KOPT-K1 (cell line): ENCODE measurements around the gene BTBD18.

ENCODE experiments used
- H3K27ac ChIP-seq: fragments of 200-600 bp; sonication (generic); 2 replicates; pipeline ENCODE4 v1.5.1; 2016; ENCODE audit warnings: antibody characterized with exemption, mild to moderate bottlenecking, low read depth, low read length; ENCODE audit not compliant: poor library complexity, severe bottlenecking
- H3K36me3 ChIP-seq: fragments of 200-600 bp; sonication (generic); 2 replicates; pipeline ENCODE4 v1.5.1; 2017; ENCODE audit warnings: antibody characterized with exemption, mild to moderate bottlenecking, low read length, moderate library complexity; ENCODE audit not compliant: insufficient read depth
- H3K9me3 ChIP-seq: fragments of 200-600 bp; sonication (generic); 2 replicates; pipeline ENCODE4 v1.5.1; 2017; ENCODE audit warnings: antibody characterized with exemption, low read length, mild to moderate bottlenecking; ENCODE audit not compliant: insufficient read depth, poor library complexity, severe bottlenecking

Gene BTBD18

GRCh38 chr11:57762235-57762861 is 10.7 kb upstream of the BTBD18 start:
- H3K36me3 ChIP-seq, result no peaks in the 10 kb centered on the region
- no peaks in the 10 kb centered on the region for H3K9me3 ChIP-seq
- no peak overlapping the region for H3K27ac ChIP-seq

GRCh38 chr11:57761301-57762234 is 9.9 kb upstream of the BTBD18 start, which contains the start of gene CTNND1:
TSS of gene CTNND1 (plus strand) at chr11:57761802. CDS start at chr11:57791479, 29,677 bp downstream.
- no peaks in the 10 kb centered on the region for H3K36me3 ChIP-seq
- H3K9me3 ChIP-seq, result no peaks in the 10 kb centered on the region
- H3K27ac ChIP-seq, result no peak within 1 kb of the TSS

GRCh38 chr11:57758174-57758573 is 6.6 kb upstream of the BTBD18 start:
- Histone ChIP-seq H3K27ac (no peak overlapping the region), H3K9me3 (no peaks in the 10 kb centered on the region)

GRCh38 chr11:57752954-57753353 is 1.3 kb upstream of the BTBD18 start:
- no peaks in the 10 kb centered on the region for H3K9me3 ChIP-seq
- peaks cover 5% of the 10 kb centered on the region; the same call in 1 of the 2 replicates for H3K36me3 ChIP-seq
- H3K27ac ChIP-seq, result no peak overlapping the region

More at GRCh38 chr11:57758174-57758573, 6.6 kb upstream of the BTBD18 start:
- H3K36me3 ChIP-seq, result no peaks in the 10 kb centered on the region

GRCh38 chr11:57751176-57751575 is 443 bp downstream of the BTBD18 start:
- Histone ChIP-seq H3K9me3 (no peaks in the 10 kb centered on the region), H3K27ac (no peak overlapping the region), H3K36me3 (peaks cover 17% of the 10 kb centered on the region)

GRCh38 chr11:57746920-57747319 is 4.7 kb downstream of the BTBD18 start:
- no peak overlapping the region for H3K27ac ChIP-seq
- H3K9me3 ChIP-seq, result no peaks in the 10 kb centered on the region
- H3K36me3 ChIP-seq, result peaks cover 56% of the 10 kb centered on the region

GRCh38 chr11:57745206-57745605 is 6.4 kb downstream of the BTBD18 start:
- Histone ChIP-seq H3K27ac (no peak overlapping the region), H3K9me3 (no peaks in the 10 kb centered on the region), H3K36me3 (peaks cover 61% of the 10 kb centered on the region)

GRCh38 chr11:57744357-57744756 is 7.3 kb downstream of the BTBD18 start:
- H3K36me3 ChIP-seq, result peaks cover 70% of the 10 kb centered on the region
- no peaks in the 10 kb centered on the region for H3K9me3 ChIP-seq
- no peak overlapping the region for H3K27ac ChIP-seq

GRCh38 chr11:57742087-57742452 is 9.5 kb downstream of the BTBD18 start:
- peaks cover 84% of the 10 kb centered on the region for H3K36me3 ChIP-seq
- peak overlapping the region; percentile 90 for H3K27ac ChIP-seq
- no peaks in the 10 kb centered on the region for H3K9me3 ChIP-seq

GRCh38 chr11:57741132-57742086 is 10.2 kb downstream of the BTBD18 start, which contains the start of gene SELENOH:
TSS of gene SELENOH (plus strand) at chr11:57741491. CDS start at chr11:57741596, 105 bp downstream.
- H3K9me3 ChIP-seq, result no peaks in the 10 kb centered on the region
- H3K27ac ChIP-seq, result peak within 1 kb of the TSS; percentile 90
- H3K36me3 ChIP-seq, result peaks cover 84% of the 10 kb centered on the region

- Histone ChIP-seq H3K36me3 (peaks cover 78% of the 10 kb centered on the region), H3K9me3 (no peaks in the 10 kb centered on the region), H3K27ac (no peak overlapping the region)
Observed at GRCh38 chr11:57735619-57736298, 15.9 kb downstream of the BTBD18 start.

GRCh38 chr11:57732661-57733060 is 19.0 kb downstream of the BTBD18 start:
- H3K36me3 ChIP-seq, result peaks cover 64% of the 10 kb centered on the region
- H3K27ac ChIP-seq, result no peak overlapping the region

GRCh38 chr11:57729479-57729878 is 22.1 kb downstream of the BTBD18 start:
- Histone ChIP-seq H3K27ac (no peak overlapping the region), H3K9me3 (no peaks in the 10 kb centered on the region), H3K36me3 (peaks cover 46% of the 10 kb centered on the region)

More at GRCh38 chr11:57732661-57733060, 19.0 kb downstream of the BTBD18 start:
- no peaks in the 10 kb centered on the region for H3K9me3 ChIP-seq

GRCh38 chr11:57728829-57729228 is 22.8 kb downstream of the BTBD18 start:
- H3K36me3 ChIP-seq, result peaks cover 46% of the 10 kb centered on the region
- no peak overlapping the region for H3K27ac ChIP-seq
- H3K9me3 ChIP-seq, result no peaks in the 10 kb centered on the region
